ENCODE results near the gene MTARC2. TPM values are rescaled to one million over a fixed set of nuclear protein-coding genes. Genes with fewer than 3 reads are reported as not detected.

The MTARC2 gene
- total RNA-seq, 1 donor from 2014 or later = 13.8 TPM

- DNase-seq (ENCODE audit: low read depth) = no peak
- no peak overlapping the region for H3K4me3 ChIP-seq (ENCODE audit: low read depth, low read length)
- TF ChIP-seq, protein P1, sequence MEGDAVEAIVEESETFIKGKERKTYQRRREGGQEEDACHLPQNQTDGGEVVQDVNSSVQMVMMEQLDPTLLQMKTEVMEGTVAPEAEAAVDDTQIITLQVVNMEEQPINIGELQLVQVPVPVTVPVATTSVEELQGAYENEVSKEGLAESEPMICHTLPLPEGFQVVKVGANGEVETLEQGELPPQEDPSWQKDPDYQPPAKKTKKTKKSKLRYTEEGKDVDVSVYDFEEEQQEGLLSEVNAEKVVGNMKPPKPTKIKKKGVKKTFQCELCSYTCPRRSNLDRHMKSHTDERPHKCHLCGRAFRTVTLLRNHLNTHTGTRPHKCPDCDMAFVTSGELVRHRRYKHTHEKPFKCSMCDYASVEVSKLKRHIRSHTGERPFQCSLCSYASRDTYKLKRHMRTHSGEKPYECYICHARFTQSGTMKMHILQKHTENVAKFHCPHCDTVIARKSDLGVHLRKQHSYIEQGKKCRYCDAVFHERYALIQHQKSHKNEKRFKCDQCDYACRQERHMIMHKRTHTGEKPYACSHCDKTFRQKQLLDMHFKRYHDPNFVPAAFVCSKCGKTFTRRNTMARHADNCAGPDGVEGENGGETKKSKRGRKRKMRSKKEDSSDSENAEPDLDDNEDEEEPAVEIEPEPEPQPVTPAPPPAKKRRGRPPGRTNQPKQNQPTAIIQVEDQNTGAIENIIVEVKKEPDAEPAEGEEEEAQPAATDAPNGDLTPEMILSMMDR (conservative IDR thresholded peaks at IDR 0.05; ENCODE audit: low read depth, low read length) = no peak
Observed at GRCh38 chr1:220755309-220755708, 7.2 kb downstream of the MTARC2 start.

DNA sequence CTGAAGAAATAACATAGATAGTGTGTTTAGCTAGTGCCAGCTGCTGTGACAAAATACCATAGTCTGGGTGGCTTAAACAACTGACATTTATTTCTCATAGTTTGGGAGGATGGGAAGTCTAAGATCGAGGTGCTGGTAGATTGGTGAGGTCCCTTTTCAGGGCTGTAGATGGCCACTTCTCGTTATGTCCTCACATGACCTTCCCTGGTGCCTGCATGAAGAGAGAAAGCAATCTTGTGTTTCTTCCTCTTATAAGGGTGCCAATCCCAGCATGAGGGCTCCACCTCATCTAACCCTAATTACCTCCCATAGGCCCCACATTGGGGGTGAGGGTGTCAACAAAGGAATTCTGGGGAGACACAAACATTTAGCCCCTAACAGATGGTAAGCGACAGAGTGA lies 9.3 kb downstream of the MTARC2 start:
- no peak overlapping the region for H3K4me3 ChIP-seq (ENCODE audit: low read depth, low read length)
- DNase-seq (ENCODE audit: low read depth) = no peak
- TF ChIP-seq, protein P1 (conservative IDR thresholded peaks at IDR 0.05; ENCODE audit: low read depth, low read length) = no peak

GRCh38 chr1:220759147-220759546 lies 11.0 kb downstream of the MTARC2 start:
- no peak overlapping the region for H3K4me3 ChIP-seq (ENCODE audit: low read depth, low read length)
- no peak for DNase-seq (ENCODE audit: low read depth)
- TF ChIP-seq, protein P1 (conservative IDR thresholded peaks at IDR 0.05; ENCODE audit: low read depth, low read length) = no peak

DNA sequence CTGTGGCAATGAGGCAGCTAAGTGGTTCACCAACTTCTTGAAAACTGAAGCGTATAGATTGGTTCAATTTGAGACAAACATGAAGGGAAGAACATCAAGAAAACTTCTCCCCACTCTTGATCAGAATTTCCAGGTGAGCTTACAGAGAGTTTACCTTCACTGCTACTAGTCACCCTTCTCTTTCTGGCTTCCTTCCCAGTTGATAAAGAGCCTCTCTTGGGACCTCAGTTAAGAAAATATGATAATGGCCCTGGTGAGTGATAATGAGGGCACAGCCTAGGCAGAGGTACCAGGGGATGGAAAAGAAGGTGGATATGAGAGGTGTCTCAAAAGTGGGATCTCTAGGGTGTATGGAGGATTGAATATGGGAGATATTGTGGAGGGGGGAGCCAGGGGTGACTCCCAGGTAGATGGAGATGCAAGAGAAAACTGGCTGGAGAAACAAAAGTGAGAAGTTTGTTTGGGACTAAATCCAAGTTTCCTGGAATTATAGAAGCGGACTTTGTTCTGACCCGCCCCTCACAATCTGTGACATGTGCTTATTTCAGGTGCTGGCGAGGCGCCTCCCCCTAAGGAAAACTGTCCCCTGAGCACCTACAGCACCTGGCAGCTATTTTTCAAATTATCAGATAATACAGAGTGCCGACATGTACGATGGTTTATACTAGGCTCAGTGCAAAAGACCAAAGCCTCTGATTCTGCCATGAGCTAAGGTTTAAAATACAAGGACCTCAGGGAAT lies 13.7 kb downstream of the MTARC2 start:
- no peak for DNase-seq (ENCODE audit: low read depth)
- TF ChIP-seq, protein P1 (conservative IDR thresholded peaks at IDR 0.05; ENCODE audit: low read depth, low read length) = no peak
- H3K4me3 ChIP-seq (ENCODE audit: low read depth, low read length) = no peak overlapping the region

- no peak overlapping the region for H3K4me3 ChIP-seq (ENCODE audit: low read depth, low read length)
- TF ChIP-seq, protein P1 (conservative IDR thresholded peaks at IDR 0.05; ENCODE audit: low read depth, low read length) = no peak
- no peak for DNase-seq (ENCODE audit: low read depth)
Observed at GRCh38 chr1:220764757-220765156, 16.6 kb downstream of the MTARC2 start.

DNA sequence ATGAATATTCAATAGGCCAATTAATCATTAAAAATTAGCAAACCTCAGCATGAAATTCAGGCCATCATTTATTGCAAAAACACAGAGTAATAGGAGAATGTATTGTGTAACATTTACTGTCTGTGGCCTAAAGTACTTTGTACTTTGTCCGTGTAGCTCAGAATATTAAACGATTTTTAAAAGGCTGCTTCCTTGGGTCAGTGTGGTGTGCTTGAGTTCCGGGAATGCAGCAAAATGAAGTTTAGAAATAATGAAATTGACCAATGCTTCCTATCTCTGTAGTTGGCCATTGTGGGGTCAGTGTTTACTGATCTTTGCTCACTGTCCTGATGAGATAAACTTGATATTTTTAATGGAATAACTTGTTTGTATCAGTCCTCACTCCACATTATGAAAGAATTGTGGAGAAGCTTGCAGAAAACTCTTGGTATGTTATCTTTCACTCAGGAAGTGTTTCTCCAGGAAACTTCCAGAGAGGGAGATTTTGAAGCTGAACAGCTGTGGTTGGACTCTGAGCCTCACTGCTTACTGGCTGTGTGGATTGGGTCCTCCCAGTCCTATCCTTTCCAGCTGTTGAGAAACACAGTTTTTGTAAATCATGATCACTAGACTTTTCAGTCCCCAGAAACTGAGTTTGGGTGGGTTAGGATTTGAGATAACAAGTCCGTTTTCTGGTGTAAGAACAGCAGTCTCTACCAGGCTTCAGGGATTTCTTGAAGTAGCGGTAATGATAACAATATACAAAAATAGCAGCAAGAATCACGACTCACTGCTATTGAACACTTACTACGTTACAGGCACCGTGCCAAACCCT lies 19.4 kb downstream of the MTARC2 start:
- TF ChIP-seq, protein P1 (conservative IDR thresholded peaks at IDR 0.05; ENCODE audit: low read depth, low read length) = no peak
- H3K4me3 ChIP-seq (ENCODE audit: low read depth, low read length) = no peak overlapping the region
- no peak for DNase-seq (ENCODE audit: low read depth)
